Upper lobe of left lung (tissue), 4 donors: ENCODE measurements around the gene TLCD3A.

Experiments
- CTCF ChIP-seq, 6 experiments: fragments of 450-650 bp in 4 of 6; fragments of 200-600 bp in 2 of 6; sonication (generic) in 2 of 6; IDR thresholded peaks; one replicate each; pipeline ENCODE4 v1.5.1; 2016 to 2019; ENCODE audit warnings: antibody characterized with exemption in 6 of 6
- EP300 ChIP-seq, 4 donors: sonication (generic); formaldehyde crosslinking; IDR thresholded peaks; one replicate each; pipeline ENCODE4 v1.5.1; 2017; ENCODE audit warnings: antibody characterized with exemption in 4 of 4, control low read depth in 2 of 4
- POLR2A ChIP-seq, 4 donors: fragments of 450-650 bp; IDR thresholded peaks; one replicate each; pipeline ENCODE4 v1.5.1; 2016 to 2017; ENCODE audit warnings: antibody characterized with exemption in 4 of 4, mild to moderate bottlenecking in 2 of 4

DNA sequence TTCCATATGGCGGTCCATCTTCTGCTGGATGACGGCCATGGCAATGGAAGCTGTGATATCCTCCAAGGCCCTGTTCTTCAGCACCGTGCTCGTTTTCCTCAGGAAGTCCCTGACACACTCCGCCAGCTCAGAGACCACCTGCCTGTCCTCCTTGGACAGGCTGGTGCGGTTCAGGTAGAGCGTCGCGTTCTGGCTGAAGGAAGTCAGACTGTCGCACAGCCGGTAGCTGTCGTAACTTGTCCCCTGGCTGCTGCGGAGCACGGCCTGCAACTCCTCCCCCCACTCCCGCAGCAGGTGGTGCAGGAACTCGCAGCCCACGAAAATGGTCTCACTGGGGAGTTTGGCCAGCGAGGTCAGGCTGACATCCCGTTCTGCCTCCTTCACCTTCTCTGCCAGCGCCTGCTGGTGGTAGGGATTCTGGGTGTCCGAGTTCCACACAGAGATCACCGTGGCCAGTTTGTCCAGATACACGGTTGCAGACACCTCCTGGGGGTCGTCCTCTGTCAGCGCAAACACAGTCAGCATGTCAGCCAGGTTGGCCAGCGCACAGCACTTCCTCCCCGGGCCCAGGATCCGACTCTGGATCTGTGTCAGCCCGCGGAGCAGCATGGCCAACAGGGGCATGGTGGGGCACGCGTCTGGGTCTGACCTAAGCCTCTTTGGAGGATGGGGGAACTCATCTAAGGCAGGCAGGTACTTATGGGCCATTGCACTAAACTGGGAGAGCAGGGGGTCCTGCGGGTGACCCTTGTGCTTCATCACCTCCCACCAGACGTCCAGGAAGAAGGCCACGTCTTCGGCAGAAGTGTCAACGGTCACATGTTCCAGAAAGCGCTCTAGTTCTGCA lies 14.6 kb downstream of the TLCD3A start:
- TF ChIP-seq CTCF (IDR thresholded peaks at IDR 0.05) (no peak), POLR2A (IDR thresholded peaks at IDR 0.05) (no peak), EP300 (IDR thresholded peaks at IDR 0.05) (no peak)
